H1 (cell line): ENCODE measurements around the gene CLCA1. TPM values are rescaled to one million over a fixed set of nuclear protein-coding genes. Genes with fewer than 3 reads are reported as not detected.

Source experiments
- CTCF ChIA-PET: fragments of 300-600 bp; sonication (Branson Sonifier 250); formaldehyde crosslinking; loops from one replicate; lab custom pipeline; 2021; ENCODE audit not compliant: partially characterized antibody; lab: Charles Lee
- POLR2A ChIA-PET: fragments of 300-600 bp; sonication (Branson Sonifier 250); formaldehyde crosslinking; loops from one replicate; lab custom pipeline; 2021; ENCODE audit warnings: inconsistent platforms; ENCODE audit not compliant: partially characterized antibody; lab: Charles Lee
- DNase-seq, 2 experiments: peaks; one replicate each; pipeline versions ENCODE4 v3.0.0 to v3.0.0-alpha.2; 2010 to 2022; ENCODE audit warnings: low spot score in 2 of 2, low read depth in 1 of 2, mixed read lengths in 1 of 2
- FAIRE-seq: peaks from 2 replicates; lab custom pipeline; 2011; peaks lifted over from hg19 to GRCh38; lab: Jason Lieb, UNC
- H2AFZ ChIP-seq: 2 replicates; pipeline ENCODE4 v1.8.1; 2012; ENCODE audit warnings: low read length, inconsistent platforms
- H2AK5ac ChIP-seq: 2 replicates; pipeline ENCODE4 v1.6.1; 2013; ENCODE audit warnings: low read depth, low read length
- H2BK120ac ChIP-seq: replicated peaks from 2 replicates; pipeline ENCODE3; 2013; ENCODE audit warnings: low read depth, low read length, inconsistent platforms
- H2BK12ac ChIP-seq: 2 replicates; pipeline ENCODE4 v1.6.1; 2013; ENCODE audit warnings: low read depth, low read length
- H2BK15ac ChIP-seq: 2 replicates; pipeline ENCODE4 v1.6.1; 2013; ENCODE audit warnings: low read length
- H2BK20ac ChIP-seq: 2 replicates; pipeline ENCODE4 v1.6.1; 2013; ENCODE audit warnings: low read length
- H2BK5ac ChIP-seq: 2 replicates; pipeline ENCODE4 v1.6.1; 2013; ENCODE audit warnings: low read depth, low read length
- H3K14ac ChIP-seq: 2 replicates; pipeline ENCODE4 v1.6.1; 2013; ENCODE audit warnings: inconsistent platforms; ENCODE audit not compliant: insufficient read length
- H3K18ac ChIP-seq: 2 replicates; pipeline ENCODE4 v1.6.1; 2013; ENCODE audit warnings: low read length; ENCODE audit errors: extremely low read depth
- H3K23ac ChIP-seq: 2 replicates; pipeline ENCODE4 v1.6.1; 2013; ENCODE audit warnings: inconsistent platforms; ENCODE audit not compliant: insufficient read length
- H3K23me2 ChIP-seq: 2 replicates; pipeline ENCODE4 v1.6.1; 2013; ENCODE audit warnings: low read depth, low read length
- H3K27ac ChIP-seq: 2 replicates; pipeline ENCODE4 v1.6.1; 2011; ENCODE audit warnings: low read depth, low read length, inconsistent platforms
- H3K27me3 ChIP-seq, 4 experiments: replicated peaks in 1 of 4; 1 replicate in 1 of 4; 2 replicates in 3 of 4; pipeline versions ENCODE4 v1.6.1 to v1.8.1; 2011 to 2013; ENCODE audit warnings: low read length in 3 of 4, mild to moderate bottlenecking in 3 of 4, inconsistent platforms in 2 of 4, mixed read lengths in 2 of 4, moderate library complexity in 1 of 4; ENCODE audit not compliant: control insufficient read depth in 3 of 4, insufficient read depth in 3 of 4; ENCODE audit errors: extremely low read depth in 1 of 4
- H3K36me3 ChIP-seq, 4 experiments: 2 replicates each; pipeline versions ENCODE4 v1.6.1 to v1.8.1; 2011 to 2013; ENCODE audit warnings: mild to moderate bottlenecking in 4 of 4, low read length in 3 of 4, moderate library complexity in 2 of 4, control low read depth in 1 of 4, inconsistent platforms in 1 of 4; ENCODE audit not compliant: insufficient read depth in 4 of 4, control insufficient read depth in 2 of 4
- H3K4ac ChIP-seq: replicated peaks from 2 replicates; pipeline ENCODE3; 2013; ENCODE audit warnings: low read length, low read depth, mixed read lengths, inconsistent platforms; ENCODE audit not compliant: insufficient read length
- H3K4me1 ChIP-seq, 4 experiments: replicated peaks in 1 of 4; 1 replicate in 1 of 4; 2 replicates in 3 of 4; pipeline versions ENCODE4 v1.6.1 to v1.8.1; 2011 to 2013; ENCODE audit warnings: low read length in 3 of 4, inconsistent platforms in 2 of 4, mixed read lengths in 1 of 4; ENCODE audit not compliant: insufficient read depth in 4 of 4, control insufficient read depth in 3 of 4
- H3K4me2 ChIP-seq, 2 experiments: 2 replicates each; pipeline versions ENCODE4 v1.6.1 to v1.8.1; 2011 to 2013; ENCODE audit warnings: low read depth in 2 of 2, low read length in 2 of 2, control low read depth in 1 of 2, inconsistent platforms in 1 of 2, mild to moderate bottlenecking in 1 of 2; ENCODE audit not compliant: insufficient read depth in 1 of 2
- H3K4me3 ChIP-seq, 4 experiments: fragments of 200-600, 300-600 bp in 1 of 4; sonication (generic), shearing (Covaris generic), sonication (Bioruptor Twin) in 1 of 4; 2 replicates each; pipeline versions ENCODE4 v1.5.1 to v1.8.1; 2011 to 2016; ENCODE audit warnings: low read length in 4 of 4, low read depth in 3 of 4, control low read depth in 2 of 4, inconsistent platforms in 2 of 4, mild to moderate bottlenecking in 2 of 4, mixed read lengths in 1 of 4, moderate library complexity in 1 of 4; ENCODE audit not compliant: insufficient read depth in 2 of 4; ENCODE audit errors: extremely low read depth in 1 of 4
- H3K56ac ChIP-seq: replicated peaks from 2 replicates; pipeline ENCODE3; 2013; ENCODE audit warnings: low read depth, mild to moderate bottlenecking, mixed read lengths, low read length, inconsistent platforms; ENCODE audit not compliant: insufficient read length
- H3K79me1 ChIP-seq: 2 replicates; pipeline ENCODE4 v1.6.1; 2013; ENCODE audit warnings: low read depth, low read length, control low read depth
- H3K79me2 ChIP-seq, 2 experiments: 2 replicates each; pipeline versions ENCODE4 v1.6.1 to v1.8.1; 2012 to 2013; ENCODE audit warnings: low read length in 2 of 2, mild to moderate bottlenecking in 2 of 2, inconsistent platforms in 1 of 2; ENCODE audit not compliant: insufficient read depth in 2 of 2, control insufficient read depth in 1 of 2
- H3K9ac ChIP-seq, 4 experiments: replicated peaks in 1 of 4; 1 replicate in 1 of 4; 2 replicates in 3 of 4; pipeline versions ENCODE4 v1.6.1 to v1.8.1; 2011 to 2013; ENCODE audit warnings: low read depth in 3 of 4, low read length in 3 of 4, control low read depth in 2 of 4, mild to moderate bottlenecking in 2 of 4, moderate library complexity in 2 of 4, inconsistent platforms in 1 of 4; ENCODE audit errors: extremely low read depth in 1 of 4
- H3K9me3 ChIP-seq, 2 experiments: 2 replicates each; pipeline versions ENCODE4 v1.6.1 to v1.8.1; 2012 to 2013; ENCODE audit warnings: mild to moderate bottlenecking in 2 of 2, moderate library complexity in 2 of 2, control low read depth in 1 of 2, inconsistent platforms in 1 of 2, low read depth in 1 of 2, low read length in 1 of 2, mixed read lengths in 1 of 2; ENCODE audit not compliant: insufficient read depth in 2 of 2
- H4K20me1 ChIP-seq, 2 experiments: replicated peaks in 1 of 2; 2 replicates each; pipeline versions ENCODE3 to v1.8.1; 2011 to 2013; ENCODE audit warnings: inconsistent platforms in 2 of 2, low read length in 2 of 2, mild to moderate bottlenecking in 1 of 2; ENCODE audit not compliant: insufficient read depth in 2 of 2, control insufficient read depth in 1 of 2
- H4K5ac ChIP-seq: 2 replicates; pipeline ENCODE4 v1.6.1; 2013; ENCODE audit warnings: low read length, low read depth, mixed read lengths, inconsistent platforms; ENCODE audit not compliant: insufficient read length
- H4K8ac ChIP-seq: 2 replicates; pipeline ENCODE4 v1.8.0; 2013; ENCODE audit warnings: mild to moderate bottlenecking, moderate library complexity, low read length, inconsistent platforms; ENCODE audit not compliant: insufficient read depth; ENCODE audit errors: extremely low read depth
- H4K91ac ChIP-seq: replicated peaks from 2 replicates; pipeline ENCODE3; 2013; ENCODE audit warnings: low read length, mixed read lengths, inconsistent platforms; ENCODE audit not compliant: insufficient read length
- BRCA1 ChIP-seq: IDR thresholded peaks from 2 replicates; pipeline ENCODE4 v1.6.1; 2012; ENCODE audit warnings: low read depth, low read length, improper control_type of control experiment
- CREB1 ChIP-seq: IDR thresholded peaks from 2 replicates; pipeline ENCODE4 v1.6.1; 2012; ENCODE audit warnings: inconsistent platforms
- EGR1 ChIP-seq: IDR thresholded peaks from 2 replicates; pipeline ENCODE4 v1.6.1; 2011; ENCODE audit warnings: low read depth, low read length, borderline replicate concordance
- JUN ChIP-seq: IDR thresholded peaks from 2 replicates; pipeline ENCODE4 v1.6.1; 2011; ENCODE audit warnings: low read depth, mild to moderate bottlenecking, improper control_type of control experiment, low read length
- KDM1A ChIP-seq: fragments of 200-600, 300-600 bp; sonication (generic); IDR thresholded peaks from 2 replicates; pipeline ENCODE4 v1.7.1; 2016; ENCODE audit warnings: mild to moderate bottlenecking, low read length, borderline replicate concordance
- NRF1 ChIP-seq: IDR thresholded peaks from 2 replicates; pipeline ENCODE4 v1.6.1; 2011; ENCODE audit warnings: mild to moderate bottlenecking, low read depth, low read length, improper control_type of control experiment
- SP1 ChIP-seq: IDR thresholded peaks from 2 replicates; pipeline ENCODE4 v1.6.1; 2011; ENCODE audit warnings: low read depth, low read length
- TCF12 ChIP-seq: IDR thresholded peaks from 2 replicates; pipeline ENCODE4 v1.6.1; 2011; ENCODE audit warnings: low read depth, mild to moderate bottlenecking, low read length
- polyA plus RNA-seq, 7 experiments: library from polyadenylated mRNA; depleted of rRNA in 3 of 7; stranded (reverse) in 5 of 7; unstranded in 2 of 7; fragments of >200 nt in 5 of 7; fragments of 200-250 nt in 2 of 7; gene quantifications; 1 replicate in 5 of 7; 2 replicates in 1 of 7; 4 replicates in 1 of 7; pipeline versions ENCODE4 v1.2.1 to v1.2.3, GENCODE V29; 2011 to 2013; ENCODE audit warnings: missing spikeins in 2 of 7, mixed read lengths in 2 of 7
- total RNA-seq: library from RNA; stranded (reverse); fragmentation: NEBNext Ultra II Directional; extraction: Animal tissue kit (Norgen Biotek cat#: 25700); gene quantifications from 2 replicates; pipeline ENCODE4 v1.2.1, GENCODE V29; 2021

Gene CLCA1
- total and polyA plus RNA-seq, 2 of the 8 experiments (the other 6 are each of a cell fraction or from before 2014, with no cell fraction given): not detected

DNA sequence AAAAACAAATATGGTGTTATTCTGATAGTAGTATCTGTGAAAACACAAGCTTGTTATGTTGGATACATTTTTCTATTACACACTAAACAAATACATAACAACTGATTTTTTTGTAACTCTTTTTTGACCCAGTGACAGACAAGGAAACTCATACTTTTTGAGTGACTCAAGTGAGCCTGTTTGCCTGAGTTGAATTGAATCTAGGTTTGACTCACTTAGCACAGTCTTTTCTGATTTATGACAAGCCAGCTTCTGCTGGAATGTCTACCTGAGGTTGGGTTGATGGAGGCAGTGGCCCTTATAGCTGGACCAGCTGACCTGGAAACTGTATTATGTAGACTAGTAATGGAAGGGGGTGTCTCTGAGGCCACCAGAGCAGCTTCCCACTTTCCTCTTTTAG, 73.9 kb downstream of the CLCA1 start:
- CTCF ChIA-PET: interaction anchor here (0.7 to 1.2 kb wide), 3 partner anchors 9 to 162 kb away, joined by 3 to 4 read pairs (median 4); partner anchors contain the start of gene SH3GLB1
- no peak for TF ChIP-seq EGR1
- no peak for TF ChIP-seq BRCA1
- no peak for TF ChIP-seq CREB1
- TF ChIP-seq KDM1A: no peak
- no peak for TF ChIP-seq JUN
- TF ChIP-seq SP1: no peak
- TF ChIP-seq NRF1: no peak
- TF ChIP-seq TCF12: no peak

More for the DNA sequence above, 73.9 kb downstream of the CLCA1 start:
- Histone ChIP-seq H3K4me3 (no peak overlapping the region), H4K8ac (no peak overlapping the region), H3K23ac (no peak overlapping the region), H2BK5ac (no peak overlapping the region), H3K4ac (no peak overlapping the region), H4K5ac (no peak overlapping the region), H3K18ac (no peak overlapping the region), H2AK5ac (no peak overlapping the region), H2BK120ac (no peak overlapping the region), H2BK20ac (no peak overlapping the region), H3K56ac (no peak overlapping the region), H4K91ac (no peak overlapping the region), H3K27me3 (peaks cover 0 to 1% (median 0%) of the 10 kb centered on the region in 4 experiments; a peak in 1 of 7 replicates), H2AFZ (no peak overlapping the region), H3K4me1 (no peaks in the 10 kb centered on the region; a peak in 1 of 7 replicates), H3K27ac (no peak overlapping the region), H3K9ac (no peak overlapping the region), H4K20me1 (no peaks in the 10 kb centered on the region), H3K79me2 (no peaks in the 10 kb centered on the region), H2BK15ac (no peak overlapping the region), H3K79me1 (no peaks in the 10 kb centered on the region), H3K23me2 (no peaks in the 10 kb centered on the region), H3K14ac (no peak overlapping the region), H3K9me3 (no peaks in the 10 kb centered on the region), H2BK12ac (no peak overlapping the region), H3K36me3 (no peaks in the 10 kb centered on the region), H3K4me2 (no peak overlapping the region)
- FAIRE-seq (no peak), DNase-seq (no peak)
- POLR2A ChIA-PET: no interaction called here
